ENCODE results near the gene COL23A1. TPM values are rescaled to one million over a fixed set of nuclear protein-coding genes. Genes with fewer than 3 reads are reported as not detected.

COL23A1 gene
- total RNA-seq, 1 experiment from 2014 or later: 5.7 TPM

DNA sequence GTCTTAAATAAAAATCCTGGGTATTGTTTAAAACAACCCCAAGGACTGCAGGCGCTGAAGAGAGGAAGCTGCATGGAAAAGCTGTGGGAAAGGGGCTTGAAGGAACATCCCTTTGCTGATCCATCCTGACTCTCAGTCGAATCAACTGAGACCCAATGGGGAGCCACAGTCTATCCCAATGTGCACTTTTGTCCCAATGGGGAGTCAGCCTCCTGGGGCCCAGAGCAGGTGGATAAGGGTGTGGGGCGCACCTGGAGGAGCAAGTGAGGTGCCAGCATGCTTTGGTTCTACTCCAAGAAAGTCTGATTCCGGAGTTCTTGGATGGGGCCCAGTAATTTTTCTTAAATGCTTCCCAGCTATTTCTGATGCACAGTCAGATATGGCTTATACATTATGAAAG, 118.1 kb downstream of the COL23A1 start:
- Histone ChIP-seq H4K20me1 (ENCODE audit: insufficient read depth, low read depth, low read length) (no peaks in the 10 kb centered on the region), H2AFZ (ENCODE audit: low read length) (no peak overlapping the region), H3K27ac (ENCODE audit: low read length) (no peak overlapping the region), H3K4me3 (ENCODE audit: low read length) (no peak overlapping the region), H3K79me2 (ENCODE audit: low read length) (no peaks in the 10 kb centered on the region), H3K4me2 (ENCODE audit: low read depth, low read length, poor library complexity, severe bottlenecking) (no peak overlapping the region), H3K9me2 (replicated peaks; ENCODE audit: insufficient read depth, low read length) (no peaks in the 10 kb centered on the region), H3K9ac (ENCODE audit: low read length) (no peak overlapping the region), H3K9me3 (ENCODE audit: low read length) (no peaks in the 10 kb centered on the region), H3K36me3 (ENCODE audit: insufficient read depth, low read length) (no peaks in the 10 kb centered on the region), H3K4me1 (ENCODE audit: low read length) (no peaks in the 10 kb centered on the region), H3K27me3 (ENCODE audit: low read length) (no peaks in the 10 kb centered on the region)
- DNase-seq: no peak

DNA sequence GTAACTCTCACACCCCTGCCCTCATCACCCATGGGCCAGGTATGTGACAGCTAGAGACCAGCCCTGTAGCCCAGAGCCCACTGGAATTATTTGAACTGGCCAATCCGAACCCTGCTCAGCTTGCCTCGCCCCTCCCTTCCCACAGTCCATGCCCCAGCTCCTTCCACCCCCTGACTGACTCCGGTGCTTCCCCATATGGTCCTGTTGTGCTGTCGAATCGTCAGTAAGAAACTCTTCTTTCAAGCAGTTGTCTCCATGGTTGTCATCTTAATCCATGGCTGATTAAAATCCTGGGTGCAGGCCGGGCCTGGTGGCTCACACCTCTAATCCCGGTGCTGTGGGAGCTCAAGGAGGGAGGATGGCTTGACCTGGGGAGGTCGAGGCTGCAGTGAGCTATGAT, 118.5 kb downstream of the COL23A1 start:
- no peaks in the 10 kb centered on the region for H3K9me2 ChIP-seq (replicated peaks; ENCODE audit: insufficient read depth, low read length)
- H3K9ac ChIP-seq (ENCODE audit: low read length): no peak overlapping the region
- no peak overlapping the region for H3K27ac ChIP-seq (ENCODE audit: low read length)
- no peak overlapping the region for H3K4me3 ChIP-seq (ENCODE audit: low read length)
- no peak for DNase-seq
- H2AFZ ChIP-seq (ENCODE audit: low read length): no peak overlapping the region
- H3K4me1 ChIP-seq (ENCODE audit: low read length): no peaks in the 10 kb centered on the region
- no peaks in the 10 kb centered on the region for H3K36me3 ChIP-seq (ENCODE audit: insufficient read depth, low read length)
- H3K27me3 ChIP-seq (ENCODE audit: low read length): no peaks in the 10 kb centered on the region
- no peaks in the 10 kb centered on the region for H3K9me3 ChIP-seq (ENCODE audit: low read length)
- H4K20me1 ChIP-seq (ENCODE audit: insufficient read depth, low read depth, low read length): no peaks in the 10 kb centered on the region
- H3K79me2 ChIP-seq (ENCODE audit: low read length): no peaks in the 10 kb centered on the region
- H3K4me2 ChIP-seq (ENCODE audit: low read depth, low read length, poor library complexity, severe bottlenecking): no peak overlapping the region

DNA sequence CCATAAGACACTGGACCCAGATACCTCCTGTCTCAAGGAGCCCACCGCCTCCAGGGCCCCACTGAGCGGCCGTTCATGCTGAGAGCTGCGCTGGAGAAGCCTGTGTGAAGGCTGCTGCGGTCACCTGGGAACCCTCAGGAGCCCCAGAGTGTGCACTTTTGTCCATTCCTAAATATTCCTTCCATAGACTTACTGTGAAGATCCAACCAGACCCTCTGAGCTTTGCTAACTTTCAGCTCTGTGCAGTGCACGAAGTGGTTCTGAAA, 119.5 kb downstream of the COL23A1 start:
- no peak for DNase-seq
- no peak overlapping the region for H3K9ac ChIP-seq (ENCODE audit: low read length)
- H3K27me3 ChIP-seq (ENCODE audit: low read length): no peaks in the 10 kb centered on the region
- no peak overlapping the region for H3K4me3 ChIP-seq (ENCODE audit: low read length)
- H3K9me3 ChIP-seq (ENCODE audit: low read length): no peaks in the 10 kb centered on the region
- no peak overlapping the region for H2AFZ ChIP-seq (ENCODE audit: low read length)
- no peaks in the 10 kb centered on the region for H3K36me3 ChIP-seq (ENCODE audit: insufficient read depth, low read length)
- H3K27ac ChIP-seq (ENCODE audit: low read length): no peak overlapping the region
- H4K20me1 ChIP-seq (ENCODE audit: insufficient read depth, low read depth, low read length): no peaks in the 10 kb centered on the region
- H3K9me2 ChIP-seq (replicated peaks; ENCODE audit: insufficient read depth, low read length): no peaks in the 10 kb centered on the region
- no peaks in the 10 kb centered on the region for H3K4me1 ChIP-seq (ENCODE audit: low read length)
- H3K4me2 ChIP-seq (ENCODE audit: low read depth, low read length, poor library complexity, severe bottlenecking): no peak overlapping the region
- no peaks in the 10 kb centered on the region for H3K79me2 ChIP-seq (ENCODE audit: low read length)

DNA sequence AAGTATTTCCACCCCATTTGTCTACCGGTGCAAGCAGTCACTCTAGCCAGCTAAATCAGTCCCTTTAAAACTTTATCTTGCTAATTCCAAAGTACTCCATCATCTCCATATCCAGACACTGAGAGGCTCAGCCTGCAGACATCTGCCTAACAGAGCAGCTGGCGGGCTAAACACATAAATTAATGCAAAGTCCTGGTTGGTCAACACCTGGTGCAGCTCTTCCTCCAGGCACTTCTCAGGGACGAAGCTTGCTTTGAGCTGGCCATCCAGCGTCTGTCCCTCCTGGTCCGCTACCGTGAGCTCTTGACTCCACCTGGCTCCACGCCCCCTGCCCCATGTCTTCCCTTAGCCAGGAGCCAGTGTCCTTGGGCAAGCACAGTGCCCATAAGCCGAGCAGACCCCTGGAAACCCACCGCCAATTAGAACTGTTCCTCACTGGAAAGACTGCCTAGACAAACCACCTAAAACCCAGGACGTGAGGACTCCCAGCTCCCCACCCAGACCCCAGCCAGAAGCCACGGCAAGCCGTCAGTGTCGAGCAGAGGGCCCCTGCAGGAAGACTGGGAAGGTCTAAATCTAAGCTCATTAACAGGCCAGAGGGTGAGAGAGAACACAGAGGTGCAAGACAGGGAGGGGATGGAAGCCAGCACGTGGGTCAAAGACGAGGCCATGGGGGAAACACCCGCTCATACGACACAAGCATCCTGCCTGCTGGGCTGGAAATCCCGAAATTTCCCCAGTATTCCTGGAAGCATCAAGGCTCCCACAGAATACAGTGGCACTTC, 120.0 kb downstream of the COL23A1 start:
- DNase-seq: no peak
- H3K36me3 ChIP-seq (ENCODE audit: insufficient read depth, low read length): no peaks in the 10 kb centered on the region
- H3K9me2 ChIP-seq (replicated peaks; ENCODE audit: insufficient read depth, low read length): no peaks in the 10 kb centered on the region
- no peak overlapping the region for H3K9ac ChIP-seq (ENCODE audit: low read length)
- no peaks in the 10 kb centered on the region for H3K9me3 ChIP-seq (ENCODE audit: low read length)
- no peak overlapping the region for H3K27ac ChIP-seq (ENCODE audit: low read length)
- no peaks in the 10 kb centered on the region for H3K79me2 ChIP-seq (ENCODE audit: low read length)
- no peaks in the 10 kb centered on the region for H4K20me1 ChIP-seq (ENCODE audit: insufficient read depth, low read depth, low read length)
- H3K4me3 ChIP-seq (ENCODE audit: low read length): no peak overlapping the region
- no peaks in the 10 kb centered on the region for H3K4me1 ChIP-seq (ENCODE audit: low read length)
- no peak overlapping the region for H3K4me2 ChIP-seq (ENCODE audit: low read depth, low read length, poor library complexity, severe bottlenecking)
- no peak overlapping the region for H2AFZ ChIP-seq (ENCODE audit: low read length)
- no peaks in the 10 kb centered on the region for H3K27me3 ChIP-seq (ENCODE audit: low read length)

DNA sequence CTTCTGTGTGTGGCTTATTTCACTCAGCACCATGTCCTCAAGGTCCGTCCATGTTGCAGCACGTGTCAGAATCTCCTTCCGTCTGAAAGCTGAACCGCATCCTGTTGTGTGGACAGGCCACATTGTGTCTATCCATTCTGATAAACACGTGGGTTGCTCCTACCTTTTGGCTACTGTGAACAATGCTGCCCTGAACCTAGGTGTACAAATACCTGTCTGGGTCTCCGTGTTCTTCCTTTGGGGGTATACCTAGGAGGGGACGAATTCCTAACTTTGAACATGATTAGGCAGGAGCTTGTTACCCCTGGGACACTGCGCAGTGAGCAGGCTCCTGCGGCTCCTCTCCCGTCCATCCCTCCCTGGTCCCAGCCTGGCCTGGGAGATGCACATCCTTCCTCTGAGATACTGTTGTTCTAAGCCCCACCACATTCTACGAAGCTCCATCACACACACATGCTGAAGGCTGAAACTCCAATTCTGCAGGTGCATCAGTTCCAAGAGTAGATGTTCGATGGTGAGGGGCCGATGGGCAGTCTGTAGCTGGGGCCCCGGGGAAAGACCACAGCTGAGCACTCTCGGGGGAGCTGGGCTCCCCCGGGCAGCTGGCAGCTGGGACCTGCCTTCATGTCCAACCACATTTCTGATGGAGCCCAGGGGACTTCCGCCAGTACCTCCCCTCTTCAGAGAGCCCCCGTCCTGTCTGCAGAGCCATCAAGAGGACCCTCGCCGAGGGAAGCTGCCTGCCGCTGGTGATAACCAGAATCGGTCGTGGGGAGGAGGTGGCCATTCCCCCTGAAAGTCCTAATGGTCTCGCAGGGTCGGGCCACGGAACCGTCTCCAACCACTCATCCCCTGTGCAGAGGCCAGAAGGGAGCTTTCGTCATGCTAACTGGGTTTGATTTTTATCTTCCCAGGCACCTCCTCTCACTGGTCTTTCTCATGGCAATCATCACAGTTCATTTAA, 120.9 kb downstream of the COL23A1 start:
- Histone ChIP-seq H2AFZ (ENCODE audit: low read length) (no peak overlapping the region), H3K79me2 (ENCODE audit: low read length) (no peaks in the 10 kb centered on the region), H3K9me2 (replicated peaks; ENCODE audit: insufficient read depth, low read length) (no peaks in the 10 kb centered on the region), H3K36me3 (ENCODE audit: insufficient read depth, low read length) (no peaks in the 10 kb centered on the region), H3K9me3 (ENCODE audit: low read length) (no peaks in the 10 kb centered on the region), H3K4me2 (ENCODE audit: low read depth, low read length, poor library complexity, severe bottlenecking) (no peak overlapping the region), H3K4me3 (ENCODE audit: low read length) (no peak overlapping the region), H3K27me3 (ENCODE audit: low read length) (no peaks in the 10 kb centered on the region), H4K20me1 (ENCODE audit: insufficient read depth, low read depth, low read length) (no peaks in the 10 kb centered on the region), H3K4me1 (ENCODE audit: low read length) (no peaks in the 10 kb centered on the region), H3K27ac (ENCODE audit: low read length) (no peak overlapping the region), H3K9ac (ENCODE audit: low read length) (no peak overlapping the region)
- DNase-seq: no peak

DNA sequence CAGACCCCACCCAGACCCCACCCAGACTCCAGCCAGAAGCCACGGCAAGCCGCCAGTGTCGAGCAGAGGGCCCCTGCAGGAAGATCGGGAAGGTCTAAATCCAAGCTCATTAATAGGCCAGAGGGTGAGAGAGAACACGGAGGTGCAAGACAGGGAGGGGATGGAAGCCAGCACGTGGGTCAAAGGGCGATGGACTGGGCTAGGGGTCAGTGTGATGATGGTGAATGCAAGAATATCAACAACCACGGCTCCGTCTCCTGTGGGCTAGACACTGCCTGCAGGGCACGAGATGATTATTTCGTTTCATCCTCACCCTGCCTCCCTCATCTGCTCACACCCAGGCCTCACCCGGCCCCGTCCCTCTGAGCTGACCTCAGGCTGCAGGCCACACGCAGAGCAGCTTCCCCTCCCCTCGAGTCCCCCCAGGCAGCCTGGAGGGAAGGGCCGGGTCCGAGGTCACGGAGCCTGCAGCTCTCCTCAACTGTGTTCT, 122.0 kb downstream of the COL23A1 start:
- DNase-seq: no peak
- H3K27ac ChIP-seq (ENCODE audit: low read length): no peak overlapping the region
- H3K4me3 ChIP-seq (ENCODE audit: low read length): no peak overlapping the region
- H4K20me1 ChIP-seq (ENCODE audit: insufficient read depth, low read depth, low read length): no peaks in the 10 kb centered on the region
- no peaks in the 10 kb centered on the region for H3K4me1 ChIP-seq (ENCODE audit: low read length)
- no peaks in the 10 kb centered on the region for H3K9me3 ChIP-seq (ENCODE audit: low read length)
- H3K9me2 ChIP-seq (replicated peaks; ENCODE audit: insufficient read depth, low read length): no peaks in the 10 kb centered on the region
- no peak overlapping the region for H2AFZ ChIP-seq (ENCODE audit: low read length)
- H3K36me3 ChIP-seq (ENCODE audit: insufficient read depth, low read length): no peaks in the 10 kb centered on the region
- no peaks in the 10 kb centered on the region for H3K79me2 ChIP-seq (ENCODE audit: low read length)
- no peak overlapping the region for H3K9ac ChIP-seq (ENCODE audit: low read length)
- no peaks in the 10 kb centered on the region for H3K27me3 ChIP-seq (ENCODE audit: low read length)
- H3K4me2 ChIP-seq (ENCODE audit: low read depth, low read length, poor library complexity, severe bottlenecking): no peak overlapping the region

DNA sequence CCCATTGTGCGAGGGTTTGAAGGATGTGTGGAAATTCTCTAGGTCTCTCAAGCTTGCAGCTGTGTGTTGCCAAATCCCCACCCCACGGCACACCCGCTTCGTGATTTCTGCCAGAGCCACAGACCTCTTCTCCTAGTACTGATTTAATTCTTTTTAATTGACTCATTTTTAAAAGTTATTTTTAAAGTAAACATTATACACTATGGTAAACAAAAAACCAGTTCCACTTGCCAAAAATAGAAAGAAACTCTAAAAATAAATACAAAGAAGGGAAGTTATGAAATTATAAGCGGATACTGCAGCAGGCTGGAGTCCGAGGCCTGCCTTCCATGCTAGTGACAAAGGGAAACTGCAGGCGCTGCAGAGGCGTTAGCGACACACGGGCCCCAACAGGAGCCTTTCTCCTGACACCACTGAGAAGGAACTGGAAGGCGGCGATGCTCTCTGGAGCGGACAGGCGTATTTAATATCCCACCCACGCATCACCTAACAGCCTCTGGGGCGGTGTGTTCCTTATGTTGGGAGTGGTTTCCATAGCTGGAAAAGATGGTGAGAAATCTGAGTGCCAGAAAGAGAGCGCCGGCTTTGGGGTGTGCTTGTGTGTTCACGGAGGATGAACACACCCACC, 122.5 kb downstream of the COL23A1 start:
- Histone ChIP-seq H3K9me2 (replicated peaks; ENCODE audit: insufficient read depth, low read length) (no peaks in the 10 kb centered on the region), H3K9me3 (ENCODE audit: low read length) (no peaks in the 10 kb centered on the region), H3K4me3 (ENCODE audit: low read length) (no peak overlapping the region), H2AFZ (ENCODE audit: low read length) (no peak overlapping the region), H3K4me1 (ENCODE audit: low read length) (no peaks in the 10 kb centered on the region), H3K36me3 (ENCODE audit: insufficient read depth, low read length) (no peaks in the 10 kb centered on the region), H3K4me2 (ENCODE audit: low read depth, low read length, poor library complexity, severe bottlenecking) (no peak overlapping the region), H3K79me2 (ENCODE audit: low read length) (no peaks in the 10 kb centered on the region), H4K20me1 (ENCODE audit: insufficient read depth, low read depth, low read length) (no peaks in the 10 kb centered on the region), H3K27ac (ENCODE audit: low read length) (no peak overlapping the region), H3K9ac (ENCODE audit: low read length) (no peak overlapping the region), H3K27me3 (ENCODE audit: low read length) (no peaks in the 10 kb centered on the region)
- no peak for DNase-seq

DNA sequence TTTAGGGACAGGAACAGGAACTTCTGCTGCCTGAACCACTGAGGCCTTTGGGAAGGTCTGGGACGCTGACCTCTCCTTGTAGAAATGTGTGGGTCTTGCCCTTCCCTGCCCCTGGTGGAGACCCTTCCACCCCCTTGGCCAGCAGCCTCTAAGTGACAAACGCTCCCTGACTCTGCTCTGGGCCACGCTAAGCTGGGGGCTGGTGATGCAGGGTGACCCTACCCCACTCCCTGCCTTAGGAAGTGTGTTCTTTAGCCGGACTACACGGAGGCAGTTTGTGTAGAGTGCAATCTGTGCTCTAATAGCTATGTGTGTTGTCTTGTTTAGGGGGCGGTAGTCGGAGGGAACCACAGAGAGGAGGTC, 123.0 kb downstream of the COL23A1 start:
- H3K36me3 ChIP-seq (ENCODE audit: insufficient read depth, low read length): no peaks in the 10 kb centered on the region
- H3K27ac ChIP-seq (ENCODE audit: low read length): no peak overlapping the region
- H3K4me2 ChIP-seq (ENCODE audit: low read depth, low read length, poor library complexity, severe bottlenecking): no peak overlapping the region
- H3K9me3 ChIP-seq (ENCODE audit: low read length): no peaks in the 10 kb centered on the region
- no peaks in the 10 kb centered on the region for H3K79me2 ChIP-seq (ENCODE audit: low read length)
- no peaks in the 10 kb centered on the region for H3K27me3 ChIP-seq (ENCODE audit: low read length)
- DNase-seq: no peak
- H3K4me1 ChIP-seq (ENCODE audit: low read length): no peaks in the 10 kb centered on the region
- no peaks in the 10 kb centered on the region for H3K9me2 ChIP-seq (replicated peaks; ENCODE audit: insufficient read depth, low read length)
- H4K20me1 ChIP-seq (ENCODE audit: insufficient read depth, low read depth, low read length): no peaks in the 10 kb centered on the region
- no peak overlapping the region for H3K4me3 ChIP-seq (ENCODE audit: low read length)
- no peak overlapping the region for H3K9ac ChIP-seq (ENCODE audit: low read length)
- no peak overlapping the region for H2AFZ ChIP-seq (ENCODE audit: low read length)
